ENCODE measurements around the gene DOHH.

DNA sequence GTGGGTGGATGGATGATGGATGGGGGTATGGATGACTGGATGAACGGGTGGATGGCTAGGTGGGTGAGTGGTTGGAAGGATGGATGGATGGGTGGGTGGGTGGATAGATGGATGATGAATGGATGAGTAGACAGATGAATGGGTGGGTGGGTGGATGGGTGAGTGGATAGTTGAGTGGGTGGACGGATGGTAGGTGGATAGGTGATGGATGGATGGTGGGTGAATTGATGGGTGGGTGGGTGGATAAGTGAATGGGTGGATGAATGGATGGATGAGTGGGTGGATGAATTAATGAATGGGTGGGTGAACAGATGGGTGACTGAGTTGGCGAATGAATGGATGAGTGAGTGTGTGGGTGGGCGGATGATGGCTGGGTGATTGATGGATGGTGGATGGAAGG is 25.0 kb downstream of the DOHH start:
- TF ChIP-seq, protein P1, sequence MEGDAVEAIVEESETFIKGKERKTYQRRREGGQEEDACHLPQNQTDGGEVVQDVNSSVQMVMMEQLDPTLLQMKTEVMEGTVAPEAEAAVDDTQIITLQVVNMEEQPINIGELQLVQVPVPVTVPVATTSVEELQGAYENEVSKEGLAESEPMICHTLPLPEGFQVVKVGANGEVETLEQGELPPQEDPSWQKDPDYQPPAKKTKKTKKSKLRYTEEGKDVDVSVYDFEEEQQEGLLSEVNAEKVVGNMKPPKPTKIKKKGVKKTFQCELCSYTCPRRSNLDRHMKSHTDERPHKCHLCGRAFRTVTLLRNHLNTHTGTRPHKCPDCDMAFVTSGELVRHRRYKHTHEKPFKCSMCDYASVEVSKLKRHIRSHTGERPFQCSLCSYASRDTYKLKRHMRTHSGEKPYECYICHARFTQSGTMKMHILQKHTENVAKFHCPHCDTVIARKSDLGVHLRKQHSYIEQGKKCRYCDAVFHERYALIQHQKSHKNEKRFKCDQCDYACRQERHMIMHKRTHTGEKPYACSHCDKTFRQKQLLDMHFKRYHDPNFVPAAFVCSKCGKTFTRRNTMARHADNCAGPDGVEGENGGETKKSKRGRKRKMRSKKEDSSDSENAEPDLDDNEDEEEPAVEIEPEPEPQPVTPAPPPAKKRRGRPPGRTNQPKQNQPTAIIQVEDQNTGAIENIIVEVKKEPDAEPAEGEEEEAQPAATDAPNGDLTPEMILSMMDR (optimal IDR thresholded peaks at IDR 0.05 in 1 of 3, IDR thresholded peaks at IDR 0.05 in 1 of 3, conservative IDR thresholded peaks at IDR 0.05 in 1 of 3; ENCODE audit: extremely low read depth in 1 of 3, insufficient read depth in 2 of 3, low read length in 3 of 3) = no peak
- TF ChIP-seq EZH2 (IDR thresholded peaks at IDR 0.05; ENCODE audit: low read length) = no peak

Data from keratinocyte (primary cell).